ENCODE data around the gene RANGAP1. TPM values are rescaled to one million over a fixed set of nuclear protein-coding genes. Genes with fewer than 3 reads are reported as not detected.

The RANGAP1 gene
- total and polyA plus RNA-seq, 2 of the 13 experiments (the other 11 are each of a cell fraction or from before 2014, with no cell fraction given) = 51.8 to 83.9 TPM

- Histone ChIP-seq H3K79me2 (ENCODE audit: insufficient read depth, low read length) (peaks cover 11% of the 10 kb centered on the region), H3K9me3 (ENCODE audit: low read length) (no peaks in the 10 kb centered on the region), H3K4me3 (replicated peaks in 1 of 3; ENCODE audit: insufficient read depth in 1 of 3, low read depth in 2 of 3, low read length in 3 of 3) (no peak overlapping the region), H3K4me2 (ENCODE audit: low read depth, low read length) (no peak overlapping the region), H3K27ac (ENCODE audit: extremely low read length, insufficient read depth, low read length) (no peak overlapping the region), H3K27me3 (ENCODE audit: control insufficient read depth in 1 of 2, insufficient read depth in 2 of 2, low read length in 2 of 2) (peaks cover 0 to 2% of the 10 kb centered on the region in 2 experiments; a peak in 2 of 5 replicates), H3K9ac (ENCODE audit: insufficient read depth, low read depth, low read length) (no peak overlapping the region), H2AFZ (ENCODE audit: low read length) (no peak overlapping the region), H4K20me1 (ENCODE audit: insufficient read depth, low read length) (no peaks in the 10 kb centered on the region), H3K4me1 (ENCODE audit: insufficient read depth, low read length) (peaks cover 41% of the 10 kb centered on the region), H3K36me3 (replicated peaks in 1 of 2; ENCODE audit: control insufficient read depth in 1 of 2, insufficient read depth in 2 of 2, low read length in 2 of 2) (peaks cover 0 to 5% of the 10 kb centered on the region in 2 experiments; a peak in 1 of 5 replicates)
- DNase-seq (ENCODE audit: low spot score) (no peak), FAIRE-seq (no peak), ATAC-seq (no peak)
- no TSS peak for BruUV-seq (replicated peaks)
- ChIA-PET POLR2A (no interaction called here), CTCF (ENCODE audit: low intra/inter-chr PET ratio, low total read pairs) (no interaction called here)
- WGBS (ENCODE audit: low lambda C conversion rate) = 30% methylated on average over 6 of the region's 6 CpGs
- in situ Hi-C loops (cut with HindIII; ENCODE audit: extremely low pct_ligation_motif_present, low pct_unique_long_range_greater_than_20kb) = no loop called here
- TF ChIP-seq MYPOP (CRISPR knock-in tag; IDR thresholded peaks at IDR 0.05) (no peak), HOXA5 (CRISPR knock-in tag; IDR thresholded peaks at IDR 0.05) (no peak), ZFP37 (CRISPR knock-in tag; IDR thresholded peaks at IDR 0.05; ENCODE audit: borderline replicate concordance) (no peak), TERF1 (CRISPR knock-in tag; IDR thresholded peaks at IDR 0.05) (no peak), ZNF670 (CRISPR knock-in tag; IDR thresholded peaks at IDR 0.05; ENCODE audit: borderline replicate concordance) (no peak), ZNF10 (CRISPR knock-in tag; IDR thresholded peaks at IDR 0.05; ENCODE audit: borderline replicate concordance, low read depth) (no peak), BHLHE40 (IDR thresholded peaks at IDR 0.05; ENCODE audit: low read length) (no peak), ZZZ3 (CRISPR knock-in tag; IDR thresholded peaks at IDR 0.05; ENCODE audit: borderline replicate concordance) (no peak), ZNF713 (CRISPR knock-in tag; IDR thresholded peaks at IDR 0.05) (no peak), NFYC (CRISPR knock-in tag; IDR thresholded peaks at IDR 0.05) (no peak), HMG20A (CRISPR knock-in tag; IDR thresholded peaks at IDR 0.05; ENCODE audit: borderline replicate concordance) (no peak), ZNF883 (CRISPR knock-in tag; IDR thresholded peaks at IDR 0.05; ENCODE audit: not compliant biosample characterization) (no peak)
- intact Hi-C loops (cut with micrococcal nuclease; ENCODE audit: unreplicated experiment) = no loop called here
Observed at GRCh38 chr22:41204066-41204465, 81.9 kb downstream of the RANGAP1 start.
